Small intestine (tissue), 7 donors: ENCODE measurements around the gene TP53I11. TPM values are rescaled to one million over a fixed set of nuclear protein-coding genes. Genes with fewer than 3 reads are reported as not detected.

Source experiments
- DNase-seq, 2 donors: peaks; one replicate each; pipeline versions ENCODE4 v3.0.0 to v3.0.0-alpha.2; 2013
- FAIRE-seq: peaks from 2 replicates; lab custom pipeline; 2012; peaks lifted over from hg19 to GRCh38; lab: Jason Lieb, UNC
- H3K27ac ChIP-seq, 3 donors: one replicate each; pipeline ENCODE4 v1.5.1; 2013; ENCODE audit warnings: low read length in 2 of 3, mild to moderate bottlenecking in 2 of 3, control low read depth in 1 of 3, inconsistent platforms in 1 of 3, low read depth in 1 of 3, moderate library complexity in 1 of 3
- H3K27me3 ChIP-seq, 3 donors: one replicate each; pipeline ENCODE4 v1.6.1; 2013; ENCODE audit warnings: low read length in 3 of 3, inconsistent platforms in 1 of 3; ENCODE audit not compliant: control insufficient read depth in 3 of 3, insufficient read depth in 3 of 3
- H3K36me3 ChIP-seq, 3 donors: one replicate each; pipeline ENCODE4 v1.6.1; 2013; ENCODE audit warnings: low read length in 3 of 3, inconsistent platforms in 1 of 3, low read depth in 1 of 3, mild to moderate bottlenecking in 1 of 3, moderate library complexity in 1 of 3; ENCODE audit not compliant: control insufficient read depth in 3 of 3, insufficient read depth in 2 of 3
- H3K4me1 ChIP-seq, 3 donors: one replicate each; pipeline ENCODE4 v1.6.1; 2013; ENCODE audit warnings: low read length in 2 of 3, inconsistent platforms in 1 of 3, low read depth in 1 of 3, mild to moderate bottlenecking in 1 of 3, moderate library complexity in 1 of 3; ENCODE audit not compliant: control insufficient read depth in 3 of 3, insufficient read depth in 2 of 3
- H3K4me3 ChIP-seq, 3 donors: one replicate each; pipeline ENCODE4 v1.5.1; 2013; ENCODE audit warnings: low read length in 3 of 3, control low read depth in 1 of 3, inconsistent platforms in 1 of 3, low read depth in 1 of 3, mild to moderate bottlenecking in 1 of 3, moderate library complexity in 1 of 3
- H3K9me3 ChIP-seq, 2 donors: one replicate each; pipeline ENCODE4 v1.6.1; 2013; ENCODE audit warnings: low read depth in 1 of 2, low read length in 1 of 2; ENCODE audit not compliant: control insufficient read depth in 2 of 2, insufficient read depth in 1 of 2
- WGBS, 3 donors: extraction: QIAGEN DNeasy Blood & Tissue Kit; methylation state at CpG; one replicate each; pipeline ENCODE4 v1.1.7; 2013; 5-methylcytosine and 5-hydroxymethylcytosine counted together
- polyA plus RNA-seq, 4 donors: library from polyadenylated mRNA; stranded (reverse) in 3 of 4; unstranded in 1 of 4; fragments of 200-250 nt in 3 of 4; fragments of 120-200 nt in 1 of 4; gene quantifications; one replicate each; pipeline versions ENCODE4 v1.2.1 to v1.2.3, GENCODE V29; 2013
- donor health status: healthy with polysubstance abuse.
- donor health status: control.
- donor health status: control.
- donor health status: Bipolar disorder and iron deficiency.
- donor health status: healthy.

Gene TP53I11
- polyA plus RNA-seq, 4 donors, result 6.8 to 105 (median 36.7) TPM

GRCh38 chr11:44992181-44992582, 41.5 kb upstream of the TP53I11 start:
- no peak overlapping the region for H3K4me3 ChIP-seq
- H3K4me1 ChIP-seq, result no peaks in the 10 kb centered on the region
- FAIRE-seq (no peak), DNase-seq (no peak)
- H3K9me3 ChIP-seq, result no peaks in the 10 kb centered on the region
- no peaks in the 10 kb centered on the region for H3K36me3 ChIP-seq
- WGBS, 3 donors, result 55 to 70% (median 68%) methylated on average over 3 of the region's 3 CpGs
- H3K27me3 ChIP-seq, result peaks cover 0 to 2% (median 0%) of the 10 kb centered on the region in 3 donors
- no peak overlapping the region for H3K27ac ChIP-seq

- H3K4me1 ChIP-seq, result no peaks in the 10 kb centered on the region
- FAIRE-seq (no peak), DNase-seq (no peak)
- peaks cover 0 to 2% (median 0%) of the 10 kb centered on the region in 3 donors for H3K27me3 ChIP-seq
- 84 to 89% (median 85%) methylated on average over 5 of the region's 5 CpGs for WGBS, 3 donors
- no peak overlapping the region for H3K27ac ChIP-seq
- H3K36me3 ChIP-seq, result no peaks in the 10 kb centered on the region
- H3K9me3 ChIP-seq, result no peaks in the 10 kb centered on the region
- H3K4me3 ChIP-seq, result no peak overlapping the region
Observed at GRCh38 chr11:44990665-44991064, 40.0 kb upstream of the TP53I11 start.

- Histone ChIP-seq H3K27me3 (peaks cover 0 to 2% (median 0%) of the 10 kb centered on the region in 3 donors), H3K9me3 (no peaks in the 10 kb centered on the region), H3K4me1 (no peaks in the 10 kb centered on the region), H3K36me3 (no peaks in the 10 kb centered on the region), H3K27ac (no peak overlapping the region), H3K4me3 (no peak overlapping the region)
- no peak for DNase-seq
- WGBS, 3 donors, result 86 to 91% (median 87%) methylated on average over 21 of the region's 21 CpGs
- no peak for FAIRE-seq
Observed at GRCh38 chr11:44989831-44990566, 39.3 kb upstream of the TP53I11 start.

GRCh38 chr11:44988981-44989635, 38.4 kb upstream of the TP53I11 start:
- no peaks in the 10 kb centered on the region for H3K36me3 ChIP-seq
- no peak overlapping the region for H3K27ac ChIP-seq
- DNase-seq (no peak), FAIRE-seq (no peak)
- H3K4me1 ChIP-seq, result no peaks in the 10 kb centered on the region
- no peaks in the 10 kb centered on the region for H3K9me3 ChIP-seq
- H3K4me3 ChIP-seq, result no peak overlapping the region
- 81 to 86% (median 85%) methylated on average over 5 of the region's 5 CpGs for WGBS, 3 donors
- peaks cover 0 to 5% (median 0%) of the 10 kb centered on the region in 3 donors for H3K27me3 ChIP-seq

- Histone ChIP-seq H3K36me3 (no peaks in the 10 kb centered on the region), H3K4me3 (no peak overlapping the region), H3K27me3 (peaks cover 0 to 5% (median 0%) of the 10 kb centered on the region in 3 donors), H3K27ac (no peak overlapping the region), H3K4me1 (no peaks in the 10 kb centered on the region), H3K9me3 (no peaks in the 10 kb centered on the region)
- FAIRE-seq (no peak), DNase-seq (no peak)
- 89 to 94% (median 89%) methylated on average over 2 of the region's 2 CpGs for WGBS, 3 donors
Observed at GRCh38 chr11:44988111-44988510, 37.4 kb upstream of the TP53I11 start.

- Histone ChIP-seq H3K9me3 (no peaks in the 10 kb centered on the region), H3K27ac (no peak overlapping the region), H3K36me3 (no peaks in the 10 kb centered on the region), H3K4me1 (no peaks in the 10 kb centered on the region), H3K27me3 (peaks cover 0 to 5% (median 0%) of the 10 kb centered on the region in 3 donors), H3K4me3 (no peak overlapping the region)
- FAIRE-seq, result no peak
- DNase-seq, result no peak
- 82 to 86% (median 84%) methylated on average over 10 of the region's 10 CpGs for WGBS, 3 donors
Observed at GRCh38 chr11:44987506-44987905, 36.8 kb upstream of the TP53I11 start.

GRCh38 chr11:44986315-44986714, 35.6 kb upstream of the TP53I11 start:
- no peak for FAIRE-seq
- no peak overlapping the region for H3K27ac ChIP-seq
- H3K36me3 ChIP-seq, result no peaks in the 10 kb centered on the region
- no peak for DNase-seq
- H3K27me3 ChIP-seq, result peaks cover 0 to 5% (median 0%) of the 10 kb centered on the region in 3 donors
- no peak overlapping the region for H3K4me3 ChIP-seq
- H3K4me1 ChIP-seq, result no peaks in the 10 kb centered on the region
- 54 to 77% (median 67%) methylated on average over 3 of the region's 3 CpGs for WGBS, 3 donors
- H3K9me3 ChIP-seq, result peaks cover 0 to 4% of the 10 kb centered on the region in 2 donors

- Histone ChIP-seq H3K4me3 (no peak overlapping the region), H3K4me1 (no peaks in the 10 kb centered on the region), H3K36me3 (no peaks in the 10 kb centered on the region), H3K9me3 (peaks cover 0 to 5% of the 10 kb centered on the region in 2 donors), H3K27me3 (peaks cover 0 to 5% (median 0%) of the 10 kb centered on the region in 3 donors), H3K27ac (no peak overlapping the region)
- no peak for DNase-seq
- no peak for FAIRE-seq
- 92 to 95% (median 94%) methylated on average over 6 of the region's 6 CpGs for WGBS, 3 donors
Observed at GRCh38 chr11:44985721-44986120, 35.0 kb upstream of the TP53I11 start.
